Renal cortex interstitium (tissue), 11 donors: ENCODE measurements around the gene TLE3. TPM values are rescaled to one million over a fixed set of nuclear protein-coding genes. Genes with fewer than 3 reads are reported as not detected.

ENCODE experiments used
- DNase-seq, 11 donors: peaks; one replicate each; pipeline ENCODE4 v3.0.0-alpha.2; 2013; ENCODE audit warnings: low read depth in 9 of 11, low spot score in 4 of 11; ENCODE audit errors: extremely low read depth in 1 of 11
- polyA plus RNA-seq, 3 donors: library from polyadenylated mRNA; unstranded; fragments of 120-200 nt; gene quantifications; one replicate each; pipeline ENCODE4 v1.2.1, GENCODE V29; 2013; ENCODE audit not compliant: insufficient read length in 3 of 3

The TLE3 gene
- polyA plus RNA-seq, 3 donors = 36.3 to 54.4 (median 41.8) TPM

DNA sequence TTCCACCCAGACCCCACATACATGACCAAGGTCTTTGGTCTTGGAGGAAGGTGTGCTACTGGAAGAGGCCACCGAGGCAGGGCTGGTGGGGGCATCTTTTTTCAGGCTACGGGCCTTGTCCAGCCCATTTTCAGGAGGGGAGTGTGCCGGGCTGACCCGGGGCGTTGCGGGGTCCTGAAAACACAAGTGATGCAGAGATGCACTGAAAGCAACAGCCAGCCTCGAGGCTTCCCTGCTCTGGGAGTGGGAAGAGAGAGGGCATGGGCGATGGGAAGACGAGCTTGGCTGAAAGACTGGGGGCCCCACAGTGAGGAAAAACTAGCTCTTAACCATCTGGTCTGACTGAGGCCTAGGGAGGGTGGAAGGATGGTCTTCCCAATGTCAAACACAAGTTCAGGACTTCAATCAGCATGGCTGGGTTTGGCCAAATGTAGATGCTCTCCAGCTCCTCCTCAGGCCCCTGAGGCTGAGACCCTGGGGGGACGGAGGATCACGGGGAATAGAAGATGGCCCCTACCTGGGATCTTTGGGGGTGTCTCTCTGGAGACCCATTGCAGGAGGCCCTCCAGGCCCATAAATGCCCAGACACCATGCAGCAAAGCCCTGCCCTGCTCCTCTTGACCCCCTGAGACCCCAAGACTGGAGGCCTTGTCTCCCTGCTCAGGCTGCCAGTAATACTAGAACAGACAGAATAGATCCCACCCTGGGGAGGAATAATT is 38.9 kb downstream of the TLE3 start:
- DNase-seq = no peak

DNA sequence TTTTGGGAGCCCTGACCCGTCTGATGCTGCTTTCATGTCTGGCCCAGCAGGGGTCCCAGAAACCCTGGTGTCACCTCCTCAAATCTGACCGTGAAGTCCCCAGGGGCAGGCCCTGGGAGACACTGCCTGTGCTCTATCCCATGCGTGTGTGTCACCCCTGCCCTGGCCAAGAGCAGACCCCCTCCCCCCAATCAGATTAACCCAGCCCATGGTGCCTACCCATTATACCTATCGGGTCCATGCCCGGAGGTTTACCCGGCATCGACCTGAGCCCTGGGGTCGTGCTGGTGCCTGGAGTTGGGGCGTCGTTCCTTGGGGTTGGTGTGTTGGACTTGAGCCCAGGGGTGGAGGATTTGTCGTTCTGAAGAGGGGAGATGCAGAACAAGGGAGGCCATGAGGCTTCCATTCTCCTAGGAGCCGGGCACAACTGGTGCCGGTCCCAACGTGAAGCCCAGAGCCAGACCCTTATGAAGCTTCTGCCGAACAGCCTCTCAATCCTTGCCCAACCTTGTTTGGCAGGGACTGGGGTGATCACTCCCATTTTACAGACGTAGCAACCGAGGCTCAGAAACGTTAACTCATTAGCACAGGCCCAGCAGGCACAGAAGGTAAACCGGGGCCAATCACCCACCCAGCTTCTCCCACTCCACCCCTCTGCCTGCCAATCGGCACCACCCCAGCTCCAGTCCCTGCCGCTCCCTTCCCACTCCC is 39.6 kb downstream of the TLE3 start:
- no peak for DNase-seq

DNA sequence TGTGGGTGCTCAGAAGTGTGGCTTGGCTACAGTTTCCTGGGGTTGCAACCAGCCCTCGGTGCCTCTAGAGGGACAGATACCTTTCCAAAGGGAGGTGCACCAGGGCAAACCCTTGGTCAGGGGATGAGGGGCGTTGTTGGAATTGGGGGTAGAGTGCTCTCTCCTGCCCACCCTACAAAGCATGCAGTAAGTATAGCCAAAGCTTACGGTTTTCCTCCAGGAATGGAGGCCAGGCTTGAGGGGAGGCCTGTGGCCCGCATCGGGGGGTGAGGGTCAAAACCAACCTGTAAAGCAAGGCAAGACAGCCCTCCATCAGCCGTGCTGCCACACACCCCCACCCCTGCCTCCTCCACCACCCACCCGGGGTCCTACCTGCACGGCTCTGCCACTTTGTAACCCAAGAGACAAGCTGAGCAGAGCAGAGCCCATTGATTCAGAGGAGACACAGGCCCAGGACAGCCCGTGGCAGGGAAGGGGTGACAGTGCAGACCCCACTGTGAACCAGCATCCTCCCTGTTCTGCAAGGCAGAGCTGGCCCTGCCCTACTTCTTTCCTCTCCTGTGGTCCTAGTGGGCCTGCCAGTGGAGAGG is 41.5 kb downstream of the TLE3 start:
- no peak for DNase-seq

DNA sequence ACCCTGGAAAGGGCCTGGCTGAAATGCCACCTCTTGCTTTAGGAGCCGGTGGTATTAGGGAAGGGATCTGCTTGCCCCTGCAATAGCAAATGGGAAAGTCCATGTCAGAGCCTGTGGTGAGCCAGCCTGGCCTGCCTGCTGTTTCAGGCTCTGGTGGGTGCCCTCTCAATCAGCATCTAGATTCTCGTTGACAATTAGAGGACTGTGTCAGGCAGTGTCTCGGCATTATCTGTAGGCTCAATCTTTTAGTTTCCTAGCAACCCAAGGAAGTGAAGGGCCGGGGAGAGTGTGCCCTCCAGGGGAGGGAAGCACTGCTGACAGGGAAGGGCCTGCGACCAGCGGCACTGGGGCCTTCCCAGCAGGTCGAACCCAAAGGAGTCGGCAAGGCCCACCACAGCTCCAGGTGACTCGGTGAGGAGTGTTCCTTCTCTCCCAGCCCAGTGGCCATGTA is 42.1 kb downstream of the TLE3 start:
- no peak for DNase-seq

DNA sequence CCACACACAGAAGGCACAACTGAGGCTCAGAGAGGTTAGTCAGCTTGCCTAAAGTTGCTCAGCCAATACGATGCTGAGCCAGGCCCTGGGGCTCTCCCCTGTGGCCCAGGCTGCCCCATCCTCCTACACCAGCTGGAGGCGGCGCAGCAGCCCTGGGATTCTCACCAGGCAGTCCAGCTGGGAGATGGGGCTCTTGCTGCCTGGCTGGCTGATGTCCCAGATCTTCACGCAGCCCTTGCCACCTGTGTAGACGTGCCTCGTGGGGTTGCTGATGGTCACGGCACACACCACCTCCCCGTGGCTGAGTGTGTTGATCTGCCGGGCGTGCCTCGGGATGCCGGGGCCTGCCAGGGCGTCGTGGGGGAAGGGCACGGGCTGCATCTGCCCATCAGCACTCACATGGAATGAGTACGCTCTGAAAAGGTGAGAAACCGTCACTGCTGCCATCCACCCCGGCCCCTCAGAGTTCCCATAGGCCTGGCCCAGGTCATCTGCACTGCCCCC is 42.8 kb downstream of the TLE3 start:
- DNase-seq = no peak

DNA sequence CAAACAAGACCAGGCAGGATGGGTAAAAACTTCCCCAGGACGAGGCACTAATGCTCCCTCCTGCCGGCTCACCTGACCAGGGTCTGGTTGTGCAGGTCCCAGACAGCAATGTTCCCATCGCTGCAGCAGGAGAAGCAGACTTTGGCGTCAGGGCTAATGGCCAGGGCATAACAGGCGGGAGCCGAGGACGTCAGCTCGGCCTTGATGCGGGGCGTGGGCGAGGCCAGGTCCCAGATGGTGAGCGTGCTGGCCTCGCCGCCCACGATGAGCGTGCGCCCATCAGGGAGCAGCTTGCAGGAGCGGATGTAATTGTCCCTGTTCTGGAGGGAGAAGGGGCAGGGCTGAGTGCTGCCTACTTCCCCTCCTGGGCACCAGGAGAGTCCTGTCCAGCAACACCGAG is 43.4 kb downstream of the TLE3 start:
- no peak for DNase-seq

DNA sequence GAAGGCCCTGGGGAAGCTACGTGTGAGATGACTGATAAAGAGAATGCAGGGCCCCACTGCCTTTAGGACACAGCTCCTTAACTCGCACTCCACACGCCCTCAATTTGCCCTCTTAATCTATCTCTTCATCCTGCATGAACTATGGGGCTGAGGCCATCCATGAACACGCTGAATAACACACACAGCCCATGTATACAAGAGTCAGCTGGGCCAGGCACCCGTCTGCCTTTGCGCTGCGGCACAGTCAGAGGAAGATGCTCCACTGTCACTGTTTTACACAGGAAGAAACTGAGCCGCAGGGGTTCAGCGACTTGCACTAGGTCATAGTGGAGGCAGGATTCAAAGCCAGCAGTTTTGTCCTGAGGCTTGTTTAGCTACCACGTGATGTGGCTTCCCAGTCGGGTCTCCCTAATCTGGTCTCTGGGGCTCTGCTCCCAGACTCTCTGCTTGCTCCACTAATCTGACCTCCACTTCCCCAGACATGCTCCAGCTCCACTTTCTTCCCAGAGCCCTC is 43.9 kb downstream of the TLE3 start:
- no peak for DNase-seq

DNA sequence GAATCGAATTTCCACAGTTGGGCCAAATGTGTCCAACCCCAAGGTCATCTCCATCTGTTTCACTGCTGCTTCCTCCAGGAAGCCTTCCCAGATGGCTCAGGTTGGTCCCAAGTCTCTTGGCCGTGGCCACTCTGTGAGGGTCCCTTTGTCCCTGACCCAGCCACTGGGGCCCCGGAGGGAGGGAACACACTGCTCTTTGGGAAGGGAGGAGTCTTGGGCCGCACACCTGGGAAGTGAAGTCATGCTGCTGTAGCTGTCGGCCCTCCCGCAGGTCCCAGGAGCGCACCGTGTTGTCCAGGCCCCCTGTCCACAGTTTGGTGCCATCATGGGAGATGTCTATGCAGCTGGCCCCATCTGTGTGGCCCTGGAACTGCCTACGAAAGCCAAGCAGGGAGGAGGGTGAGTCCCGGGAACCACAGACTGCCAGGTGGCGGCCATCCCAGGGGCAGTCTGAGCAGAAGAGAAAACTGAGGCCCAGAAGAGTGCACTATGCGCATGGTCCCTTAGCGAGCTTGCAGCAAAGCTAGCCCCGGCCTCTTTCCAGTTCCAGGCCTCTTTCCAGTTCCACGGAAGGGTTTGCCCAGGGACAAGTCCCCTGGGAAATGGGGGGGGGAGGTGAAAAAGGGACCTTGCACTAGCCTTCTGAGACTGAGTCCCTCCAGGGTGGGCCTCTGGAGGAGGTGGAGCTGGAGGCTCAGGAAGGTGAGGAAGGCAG is 44.6 kb downstream of the TLE3 start:
- no peak for DNase-seq

DNA sequence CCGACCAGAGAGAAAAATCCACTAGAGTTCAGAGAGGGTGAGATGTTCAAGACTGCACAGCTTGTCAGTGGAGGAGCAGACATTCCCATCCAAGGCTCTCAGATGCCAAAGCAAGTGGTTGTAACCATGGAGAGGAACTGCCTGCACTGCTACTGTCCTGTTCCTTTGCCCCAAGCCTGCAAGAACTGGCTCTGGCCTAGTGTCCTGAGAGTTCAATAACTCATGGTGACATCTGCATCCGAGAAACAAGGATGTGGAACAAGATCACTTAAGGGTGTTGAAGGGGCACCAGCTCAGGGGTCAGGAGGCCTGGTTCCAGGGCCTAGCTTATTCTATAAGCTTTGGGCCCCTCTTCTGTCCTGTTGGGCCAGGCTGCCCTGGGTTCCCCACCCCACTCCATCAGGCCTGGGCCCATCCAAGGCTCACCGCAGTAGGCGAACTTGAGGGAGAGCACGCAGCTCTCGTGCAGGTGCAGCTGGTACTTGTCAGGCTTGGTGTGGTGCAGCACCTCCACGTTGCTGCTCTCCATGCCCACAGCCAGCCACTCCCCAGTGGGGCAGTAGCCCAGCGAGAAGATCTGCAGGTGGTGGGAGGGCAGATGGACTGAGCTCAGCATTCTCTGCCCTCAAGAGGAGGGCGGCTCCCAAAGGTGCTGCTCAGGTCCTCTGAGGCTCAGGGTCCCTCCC is 45.6 kb downstream of the TLE3 start:
- DNase-seq = no peak

DNA sequence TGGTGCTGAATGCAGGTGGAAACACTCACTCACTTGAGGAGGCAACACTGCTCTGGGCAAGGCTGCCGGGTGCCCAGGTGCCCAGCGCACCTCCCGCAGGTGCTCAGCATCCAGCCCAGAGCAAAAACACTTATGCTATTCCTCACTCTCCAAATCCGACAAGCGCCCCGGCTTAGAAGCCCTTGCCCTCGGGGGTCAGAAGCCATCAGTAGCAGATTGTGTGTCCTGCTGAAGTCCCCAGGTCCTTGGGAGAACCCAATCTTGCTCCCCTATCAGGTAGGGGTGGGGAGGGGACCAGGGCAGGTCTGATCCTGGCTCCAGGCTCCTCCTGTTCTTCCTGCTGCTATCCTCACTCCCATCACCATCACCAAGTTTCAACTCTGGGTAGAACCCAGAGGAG is 46.7 kb downstream of the TLE3 start:
- DNase-seq = no peak

DNA sequence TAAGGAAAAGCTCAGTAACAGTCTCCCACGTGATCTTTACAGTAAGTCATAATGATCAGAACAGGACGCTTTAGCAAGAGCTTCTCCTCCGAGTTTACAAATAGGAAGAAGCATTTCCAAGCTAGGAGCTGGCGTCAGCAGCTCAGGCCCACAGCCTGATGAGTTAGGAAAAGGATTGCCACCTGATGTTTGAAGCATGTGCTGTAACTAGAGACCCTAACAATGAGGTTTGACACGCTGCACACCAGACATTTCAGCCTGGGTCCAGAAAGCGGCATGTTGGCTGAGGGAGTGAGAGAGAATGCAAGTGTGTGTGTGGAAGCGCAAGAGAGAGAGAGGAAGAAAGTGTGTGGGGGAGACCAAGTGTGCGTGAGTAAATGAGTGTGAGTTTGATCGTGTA is 47.3 kb downstream of the TLE3 start:
- no peak for DNase-seq

DNA sequence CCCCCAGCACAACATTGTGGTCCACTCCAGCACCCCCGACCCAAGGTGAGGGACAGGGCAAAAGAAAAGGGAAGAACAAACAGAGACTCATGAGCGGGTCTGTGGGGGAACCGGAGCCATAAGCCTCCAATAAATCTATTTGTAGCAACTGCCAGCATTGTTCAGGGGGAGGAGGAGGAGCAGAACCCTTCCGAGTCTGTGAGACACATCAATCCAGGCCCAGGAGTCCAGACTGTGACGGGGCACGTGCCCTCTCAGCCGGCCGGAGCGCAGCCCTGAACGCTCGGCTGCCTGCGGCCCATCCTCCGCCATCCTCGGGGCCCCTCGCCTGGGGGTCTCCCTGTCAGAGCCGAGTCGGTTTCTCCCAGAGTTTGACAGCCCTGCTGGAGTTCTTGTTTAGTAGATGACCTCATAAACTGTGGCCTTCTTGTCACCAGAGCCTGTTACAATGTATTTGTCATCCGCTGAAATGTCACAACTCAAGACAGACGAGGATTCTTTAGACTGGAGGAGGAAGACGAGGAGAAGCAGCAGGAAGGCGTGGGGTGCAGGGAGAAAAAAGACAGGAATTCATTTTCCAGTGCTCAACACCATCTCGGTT is 47.9 kb downstream of the TLE3 start:
- peak in 1 of 11 donors; percentile 38 for DNase-seq

DNA sequence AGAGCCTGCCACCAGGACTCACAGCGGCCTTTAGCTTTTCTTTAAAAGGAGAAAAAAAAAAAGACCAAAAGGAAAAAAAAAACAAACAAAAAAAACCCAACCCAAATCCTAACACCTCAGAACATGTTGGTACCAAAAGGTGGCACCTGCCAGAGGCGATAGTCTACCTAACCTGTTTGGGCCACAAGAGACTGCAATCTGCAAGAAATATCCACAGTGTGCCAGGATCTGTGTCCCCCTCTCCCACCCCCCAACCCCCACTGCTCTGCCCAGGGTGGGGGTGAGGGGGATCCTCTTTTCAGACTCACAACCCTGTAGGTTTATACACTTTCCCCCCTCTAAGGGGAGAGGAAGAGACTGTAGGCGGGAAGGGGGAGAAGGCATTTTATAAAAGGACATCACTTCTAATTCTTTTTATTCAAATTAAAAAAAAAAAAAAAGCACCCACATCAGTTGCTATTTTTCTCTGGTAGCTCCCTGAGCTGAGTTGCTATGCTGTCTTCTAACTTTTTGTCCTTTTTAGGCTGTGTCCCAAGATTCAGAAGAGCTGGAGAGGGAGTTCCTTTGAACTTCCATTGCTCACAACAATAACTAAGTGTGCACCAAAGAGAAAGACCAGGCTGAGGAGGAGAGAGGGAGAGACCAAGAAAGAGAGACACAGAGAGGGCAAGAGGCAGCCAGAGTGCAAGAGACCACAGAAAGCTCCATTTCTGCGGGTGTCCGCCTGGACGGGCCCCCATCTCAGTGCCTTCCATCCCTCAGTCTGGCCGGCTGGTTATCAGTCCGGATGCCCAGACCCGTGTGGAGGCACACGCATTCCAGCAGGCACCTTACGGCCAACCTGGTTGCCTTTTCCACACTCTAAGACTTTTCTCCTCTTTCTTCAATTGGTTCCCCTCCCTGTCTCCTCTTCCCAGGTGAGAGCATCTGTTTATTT is 48.9 kb downstream of the TLE3 start:
- DNase-seq = no peak

DNA sequence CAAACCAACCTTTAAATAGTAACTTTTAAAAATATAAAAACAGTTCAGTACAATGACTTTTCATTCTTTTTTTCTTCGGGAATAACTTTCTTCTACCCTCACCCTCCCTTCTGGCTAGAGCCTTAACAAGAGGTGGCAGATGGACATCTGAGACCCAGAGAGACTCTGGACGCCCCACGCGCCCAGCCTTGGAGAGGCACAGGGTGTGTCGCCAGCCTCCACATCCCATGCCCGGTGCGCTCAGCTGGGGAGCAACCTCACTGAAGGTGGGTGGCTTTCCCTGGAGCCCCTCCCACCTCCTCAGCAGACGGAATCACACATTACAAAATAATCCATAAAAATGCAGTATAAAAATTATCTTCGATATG is 49.5 kb downstream of the TLE3 start:
- no peak for DNase-seq

DNA sequence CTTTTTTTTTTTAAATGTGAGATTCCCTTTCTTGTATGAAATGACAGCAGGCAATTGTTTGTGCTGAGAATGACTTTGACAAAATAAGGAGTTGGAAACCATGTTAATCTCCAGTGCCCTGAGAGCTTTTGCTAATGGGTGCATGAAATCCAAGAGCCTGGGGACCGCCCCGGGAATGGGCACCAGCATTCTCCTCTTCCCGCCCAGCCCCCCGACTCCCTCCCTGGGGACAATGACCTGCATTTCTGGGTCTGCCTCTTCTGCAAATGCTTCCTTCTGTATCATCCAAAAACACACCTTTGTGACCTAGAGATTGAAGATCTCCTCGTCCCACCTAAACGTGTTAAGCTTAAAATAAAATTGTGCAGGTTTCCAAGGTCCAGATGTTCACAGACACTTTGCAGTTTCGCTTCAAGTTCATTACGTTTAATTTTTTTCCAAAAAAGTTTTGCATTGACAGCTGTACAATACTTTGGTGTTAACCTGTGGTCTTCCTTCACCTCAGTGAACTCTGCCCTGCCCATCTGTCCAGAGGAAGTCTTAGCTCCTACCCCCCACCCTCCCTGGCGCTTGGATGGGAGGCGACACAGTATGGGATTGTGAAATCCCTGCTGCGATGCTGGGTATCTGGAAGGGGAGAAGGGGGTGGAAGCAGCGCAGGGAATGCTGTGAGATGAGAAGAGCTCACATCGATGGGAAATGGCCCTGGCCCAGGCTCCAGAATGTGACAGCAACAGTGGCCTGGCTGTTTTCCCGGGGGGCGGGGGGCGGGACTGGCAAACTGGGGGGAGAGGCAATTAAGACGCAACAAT is 50.1 kb downstream of the TLE3 start:
- DNase-seq = no peak

DNA sequence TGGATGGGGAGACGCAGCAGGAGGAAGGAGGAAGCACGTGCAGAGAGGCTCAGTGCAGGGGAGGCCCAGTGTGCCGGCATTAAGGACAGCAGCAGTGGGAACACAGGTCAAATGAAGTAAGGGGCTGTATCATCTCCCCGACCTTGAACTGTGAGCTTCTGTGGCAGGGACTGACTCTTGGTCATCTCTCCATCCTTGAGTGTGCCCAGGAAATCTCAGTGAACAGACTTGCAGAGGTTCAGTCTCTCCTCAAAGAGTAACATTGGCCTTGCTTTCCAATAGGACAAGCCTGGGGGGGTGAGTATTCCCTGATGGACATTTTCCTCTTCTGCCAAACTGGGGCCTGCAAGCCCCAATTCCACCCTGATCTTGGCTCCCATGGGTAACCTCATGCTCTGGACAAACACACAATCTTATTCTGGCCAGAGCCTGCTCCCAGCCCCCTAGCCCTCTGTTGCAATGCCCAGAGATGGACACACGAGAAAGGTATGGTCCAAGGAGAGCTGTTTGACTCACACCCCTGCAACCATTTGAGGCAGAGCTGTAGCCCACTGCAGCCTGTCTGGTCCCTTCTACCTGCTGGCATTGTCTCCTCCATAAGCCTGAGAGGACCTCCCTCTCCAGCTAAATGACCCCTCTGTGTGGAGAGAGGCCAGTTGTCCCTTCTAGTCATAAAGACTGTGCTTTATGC is 50.9 kb downstream of the TLE3 start:
- no peak for DNase-seq
